ENCODE results near the gene CDH23. TPM values are rescaled to one million over a fixed set of nuclear protein-coding genes. Genes with fewer than 3 reads are reported as not detected.

The CDH23 gene
- total RNA-seq, 2 donors from 2014 or later = 4.7 to 8.0 TPM

DNA sequence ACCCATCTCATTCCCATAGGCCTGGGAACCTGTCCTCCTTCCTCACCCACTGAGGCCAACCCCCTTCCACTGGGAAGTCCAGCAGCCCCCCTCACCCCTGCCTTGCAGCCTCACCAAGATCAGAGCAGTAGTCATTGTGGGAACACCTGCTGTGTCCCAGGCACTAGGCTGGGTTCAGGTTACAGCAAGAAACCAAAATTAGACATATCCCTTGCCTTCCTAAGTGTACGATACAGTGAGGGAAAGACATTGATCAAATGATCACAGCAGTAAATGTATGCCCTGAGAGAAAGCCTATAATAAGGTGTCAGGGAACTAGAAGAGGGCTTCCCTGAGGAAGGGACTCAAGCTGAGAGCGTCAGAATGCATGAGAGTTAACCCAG, 339.8 kb downstream of the CDH23 start:
- intact Hi-C loops (cut with DNase I) = no loop called here
- ATAC-seq (no peak), DNase-seq (no peak)

DNA sequence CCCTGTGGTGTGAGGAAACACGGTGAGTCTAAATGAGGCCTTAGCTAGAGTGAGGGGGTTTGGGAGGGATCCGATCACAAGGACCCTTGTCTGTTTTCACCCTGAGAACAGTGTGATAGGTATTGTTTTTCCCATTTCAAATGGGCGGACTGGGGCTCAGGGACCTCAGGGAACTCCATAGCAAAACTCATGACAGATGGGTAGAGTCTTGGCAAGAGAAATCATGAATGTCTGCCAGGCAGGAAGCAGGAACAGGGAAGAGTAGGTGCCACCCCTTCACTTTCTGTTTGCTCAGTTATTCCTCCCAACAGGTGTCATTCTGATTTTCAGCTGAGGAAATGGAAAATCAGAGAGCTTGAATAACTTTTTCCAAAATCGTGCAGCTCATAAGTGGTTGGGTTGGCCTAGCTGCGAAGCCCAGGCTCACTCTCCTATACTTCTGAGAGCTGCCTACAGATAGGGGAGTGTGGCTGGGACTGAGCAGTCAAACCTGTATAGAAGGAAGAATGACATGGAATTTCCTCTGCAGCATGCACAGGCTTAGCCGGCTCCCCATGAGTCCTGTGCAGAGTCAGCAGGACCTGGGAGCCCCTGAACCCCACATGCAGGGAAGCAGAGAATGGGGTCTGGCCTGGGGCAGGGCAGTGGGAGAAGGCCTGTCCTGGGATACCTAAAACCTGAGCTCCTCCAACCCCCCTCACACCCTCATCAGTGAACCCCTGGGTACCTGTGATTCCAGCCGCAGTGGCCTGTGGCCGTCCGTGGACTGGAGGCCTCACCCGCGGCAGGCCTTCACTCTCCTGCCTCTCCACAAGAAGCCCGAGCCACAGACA, 340.5 kb downstream of the CDH23 start:
- peak in 1 of 2 donors; percentile 4 for ATAC-seq
- intact Hi-C loops (cut with DNase I) = no loop called here
- DNase-seq = no peak

DNA sequence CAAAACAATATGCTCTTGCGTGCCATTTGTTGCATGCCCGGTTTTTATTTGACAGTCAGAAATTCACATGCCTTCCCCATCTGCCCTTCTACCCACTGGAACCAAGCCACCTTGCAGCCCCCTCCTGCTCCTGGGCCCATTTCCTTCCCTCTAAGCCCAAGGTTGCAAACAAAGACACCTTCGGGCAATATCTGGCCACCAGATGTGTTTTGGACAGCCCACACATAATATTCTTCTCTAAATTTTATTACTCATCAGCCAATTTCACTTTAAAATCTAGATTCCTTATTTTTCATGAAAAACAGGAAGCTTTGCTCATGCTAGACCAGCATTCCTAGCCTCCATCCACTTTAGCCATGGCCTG, 341.1 kb downstream of the CDH23 start:
- no peak for DNase-seq
- intact Hi-C loops (cut with DNase I) = no loop called here
- ATAC-seq = no peak

DNA sequence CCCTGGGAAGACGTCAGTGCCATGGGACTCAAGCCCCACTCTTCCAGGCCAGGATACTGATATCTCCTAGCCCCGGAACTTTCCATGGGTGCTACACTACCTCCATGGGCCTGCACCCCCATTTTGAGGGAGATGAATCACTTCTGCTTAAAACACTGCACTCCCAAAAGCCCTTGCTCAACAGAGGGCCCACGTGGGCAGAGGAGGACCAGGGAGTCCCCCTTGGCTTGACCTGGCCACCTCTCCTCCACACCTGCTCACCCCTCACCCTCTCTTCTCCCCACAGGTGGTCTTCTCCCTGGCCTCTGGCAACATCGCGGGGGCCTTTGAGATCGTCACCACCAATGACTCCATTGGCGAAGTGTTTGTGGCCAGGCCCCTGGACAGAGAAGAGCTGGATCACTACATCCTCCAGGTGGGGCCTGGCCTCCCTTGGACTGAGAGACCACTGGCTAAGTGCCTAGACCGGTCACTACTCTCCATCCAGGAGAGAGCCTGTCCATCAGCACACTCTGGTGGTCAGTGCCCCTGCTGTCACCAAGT, 342.7 kb downstream of the CDH23 start:
- intact Hi-C loops (cut with DNase I) = no loop called here
- no peak for DNase-seq
- ATAC-seq = no peak

DNA sequence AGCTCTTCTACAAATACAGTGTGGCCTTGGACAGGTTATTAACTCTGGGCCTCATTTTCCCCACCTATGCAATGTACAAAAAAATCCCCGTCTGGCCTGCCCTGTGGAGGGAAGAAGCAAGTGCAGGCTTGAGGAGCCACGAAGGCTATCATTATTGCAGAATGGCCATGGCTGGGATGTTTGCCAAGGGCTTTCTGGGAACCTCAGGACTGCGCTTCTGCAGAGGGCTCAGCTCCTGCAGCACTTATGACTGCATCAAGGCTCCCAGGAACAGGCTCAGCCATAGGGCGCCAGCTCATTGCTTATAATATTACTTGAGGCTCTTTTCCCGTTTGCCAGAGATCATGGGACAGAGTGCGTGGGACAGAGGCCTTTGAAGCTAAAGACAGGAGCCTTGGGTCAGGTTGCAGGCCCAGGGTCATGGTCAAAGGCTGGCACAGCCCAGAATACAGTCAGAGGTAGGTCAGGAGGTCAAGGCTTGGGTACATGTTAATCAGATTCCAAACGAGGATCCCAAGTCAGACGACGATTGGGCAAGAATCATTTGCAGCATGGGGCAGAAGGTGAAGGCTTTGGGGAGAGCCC, 343.4 kb downstream of the CDH23 start:
- DNase-seq = no peak
- ATAC-seq = peak; percentile 32 to 69
- intact Hi-C loops (cut with DNase I) = no loop called here

DNA sequence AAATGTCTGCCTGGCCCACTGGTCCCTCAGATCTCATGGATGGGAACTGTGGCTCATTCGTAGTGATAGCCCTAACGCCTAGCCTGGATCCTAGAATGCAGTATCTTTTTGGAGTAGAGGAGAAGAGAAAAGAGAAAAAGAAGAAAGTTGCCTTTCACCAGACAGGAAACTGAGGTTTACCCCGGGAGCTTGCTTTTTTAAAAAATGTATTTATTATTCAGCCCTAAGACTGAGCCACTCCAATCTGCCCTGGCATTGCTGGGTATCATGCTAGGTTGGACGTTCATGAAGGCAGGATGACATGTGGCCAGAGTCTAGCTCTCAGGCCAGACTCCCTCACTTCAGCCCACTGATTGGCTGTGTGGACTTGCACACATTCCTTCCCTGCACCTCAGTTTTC, 344.3 kb downstream of the CDH23 start:
- DNase-seq = no peak
- intact Hi-C loops (cut with DNase I) = no loop called here
- ATAC-seq = no peak

DNA sequence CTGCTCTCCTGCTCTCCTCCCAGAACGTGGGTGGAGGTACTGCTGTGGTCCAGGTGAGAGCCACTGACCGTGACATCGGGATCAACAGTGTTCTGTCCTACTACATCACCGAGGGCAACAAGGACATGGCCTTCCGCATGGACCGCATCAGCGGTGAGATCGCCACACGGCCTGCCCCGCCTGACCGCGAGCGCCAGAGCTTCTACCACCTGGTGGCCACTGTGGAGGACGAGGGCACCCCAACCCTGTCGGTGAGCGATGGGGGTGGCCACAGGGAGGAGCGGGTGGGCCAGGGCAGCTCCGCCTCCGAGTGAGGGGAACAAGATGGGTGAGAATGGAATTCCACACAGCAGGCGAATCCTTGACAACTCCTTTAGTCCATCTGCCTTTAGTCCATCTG, 345.0 kb downstream of the CDH23 start:
- DNase-seq = no peak
- intact Hi-C loops (cut with DNase I) = no loop called here
- no peak for ATAC-seq

DNA sequence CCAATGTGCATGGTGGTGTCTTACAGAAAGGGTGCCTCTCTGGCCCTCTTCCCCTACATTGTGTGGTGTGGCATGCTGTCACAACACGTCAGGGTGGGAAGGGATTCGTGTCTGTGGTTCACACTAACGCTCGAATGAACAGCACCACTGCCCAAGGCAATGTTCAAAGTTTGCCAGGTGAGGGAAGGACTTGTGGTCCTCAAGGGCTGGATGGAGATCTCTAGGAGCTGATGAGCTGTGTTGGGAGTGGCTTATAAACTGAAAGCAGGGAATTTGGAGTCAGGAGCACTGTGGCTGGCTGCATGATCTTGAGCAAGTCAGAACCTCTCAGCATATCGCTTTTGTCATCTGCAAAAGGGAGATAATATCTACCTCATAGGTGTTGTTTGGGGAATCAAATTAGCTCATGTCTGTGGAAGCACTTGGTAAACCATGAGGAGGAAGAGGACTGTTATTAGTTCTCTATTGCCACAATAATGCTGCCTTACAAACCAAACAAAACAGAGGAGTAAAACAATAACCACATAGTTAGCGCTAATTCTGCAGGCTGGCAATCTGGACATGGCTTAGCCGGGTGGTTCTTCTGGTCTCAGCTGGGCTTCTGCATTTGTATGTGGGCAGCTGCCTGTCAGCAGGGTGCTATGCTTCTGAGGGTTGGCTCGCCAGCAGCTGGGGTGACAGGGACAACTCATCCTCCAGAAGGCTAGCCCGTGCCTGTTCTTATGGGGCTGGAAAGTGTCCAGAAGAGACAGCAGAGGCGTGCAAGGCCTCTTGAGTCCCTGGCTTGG, 345.8 kb downstream of the CDH23 start:
- intact Hi-C loops (cut with DNase I) = no loop called here
- ATAC-seq (no peak), DNase-seq (no peak)

DNA sequence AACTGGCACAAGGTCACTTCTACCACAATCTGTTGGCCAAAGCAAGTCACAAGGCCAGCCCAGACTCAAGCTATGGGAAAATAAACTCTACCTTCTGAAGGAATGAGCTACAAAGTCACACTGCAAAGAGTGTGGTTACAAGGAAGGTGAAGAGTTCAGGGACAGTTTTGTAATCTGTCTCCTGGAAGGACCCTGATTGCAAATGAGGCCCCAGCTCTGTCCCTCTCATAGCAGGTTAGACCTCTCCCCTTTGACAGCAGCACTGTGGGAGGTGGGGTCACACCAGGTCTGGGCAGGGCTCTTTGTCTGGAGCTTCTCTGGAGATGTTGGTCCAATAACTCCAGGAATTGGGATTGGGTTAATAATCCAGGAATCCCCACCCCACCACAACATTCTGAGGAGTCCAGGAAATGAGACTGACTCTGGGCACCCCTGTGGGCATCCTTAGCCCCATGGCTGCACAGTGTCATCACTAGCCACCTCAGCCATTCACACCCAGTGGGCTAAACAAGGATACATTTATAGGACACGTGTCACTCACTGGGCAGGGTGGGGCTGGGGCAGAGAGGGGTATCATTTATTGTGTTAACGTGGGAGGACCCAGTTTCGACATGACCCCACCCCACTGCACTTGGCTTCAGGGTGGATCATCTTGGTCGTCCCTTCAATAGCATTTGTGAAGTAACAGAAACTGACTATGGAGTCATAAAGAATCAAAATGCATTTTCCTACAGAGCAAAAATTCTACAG, 346.5 kb downstream of the CDH23 start:
- intact Hi-C loops (cut with DNase I) = no loop called here
- DNase-seq (no peak), ATAC-seq (no peak)

DNA sequence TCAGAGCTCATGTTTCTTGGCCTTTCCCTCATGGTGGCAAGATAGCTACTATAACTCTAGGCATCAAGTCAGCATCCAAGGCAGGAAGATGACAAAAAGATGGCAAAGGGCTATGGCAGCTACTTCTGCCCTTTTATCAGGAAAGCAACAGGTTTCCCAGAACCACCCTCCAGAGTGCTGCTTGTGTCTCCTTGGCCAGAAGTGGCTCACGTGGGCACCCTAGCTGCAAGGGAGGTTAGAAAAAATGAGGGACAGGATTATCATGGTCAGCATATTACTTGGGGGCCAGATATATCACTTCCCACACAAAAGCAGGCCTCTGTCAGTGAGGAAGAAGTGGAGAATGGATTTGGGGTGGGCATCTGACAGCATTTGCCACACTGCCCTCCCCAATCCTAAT, 347.1 kb downstream of the CDH23 start:
- intact Hi-C loops (cut with DNase I) = no loop called here
- ATAC-seq (no peak), DNase-seq (no peak)

DNA sequence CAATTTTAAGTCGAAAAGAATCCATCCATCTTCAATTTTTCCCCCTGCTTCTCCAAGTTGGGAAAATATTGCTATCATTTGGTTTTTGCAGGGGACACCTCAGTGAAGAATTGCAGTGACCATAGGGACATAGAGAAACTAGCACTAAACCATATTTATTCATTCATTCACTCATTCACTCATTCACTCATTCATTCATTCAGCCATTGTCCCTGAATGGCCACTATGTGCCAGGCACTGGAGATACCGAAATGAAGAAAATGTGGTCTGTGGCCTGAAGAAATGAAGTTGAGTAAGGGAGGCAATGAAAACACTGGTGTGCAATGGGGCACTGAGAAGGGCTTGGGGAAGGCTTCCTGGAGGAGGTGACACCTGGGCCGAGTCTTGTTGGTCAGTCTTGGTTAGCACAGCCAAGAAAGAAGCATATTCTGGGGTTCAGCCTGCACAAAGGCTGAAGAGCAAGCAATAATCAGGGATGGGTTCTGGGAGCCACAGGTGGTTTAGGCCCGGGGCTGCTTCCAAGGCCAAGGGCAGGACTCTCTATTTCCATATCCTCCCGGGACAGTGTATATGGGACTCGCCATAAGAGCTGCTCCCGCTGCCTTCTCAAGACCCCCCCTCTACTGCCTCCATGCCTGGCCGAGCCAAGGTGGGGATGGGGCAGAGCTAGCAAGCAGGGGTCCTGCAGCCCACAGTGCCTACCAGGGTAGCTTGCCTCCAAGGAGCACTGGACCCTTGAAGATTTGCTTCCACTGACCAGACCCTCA, 348.4 kb downstream of the CDH23 start:
- intact Hi-C loops (cut with DNase I) = no loop called here
- DNase-seq (no peak), ATAC-seq (no peak)

DNA sequence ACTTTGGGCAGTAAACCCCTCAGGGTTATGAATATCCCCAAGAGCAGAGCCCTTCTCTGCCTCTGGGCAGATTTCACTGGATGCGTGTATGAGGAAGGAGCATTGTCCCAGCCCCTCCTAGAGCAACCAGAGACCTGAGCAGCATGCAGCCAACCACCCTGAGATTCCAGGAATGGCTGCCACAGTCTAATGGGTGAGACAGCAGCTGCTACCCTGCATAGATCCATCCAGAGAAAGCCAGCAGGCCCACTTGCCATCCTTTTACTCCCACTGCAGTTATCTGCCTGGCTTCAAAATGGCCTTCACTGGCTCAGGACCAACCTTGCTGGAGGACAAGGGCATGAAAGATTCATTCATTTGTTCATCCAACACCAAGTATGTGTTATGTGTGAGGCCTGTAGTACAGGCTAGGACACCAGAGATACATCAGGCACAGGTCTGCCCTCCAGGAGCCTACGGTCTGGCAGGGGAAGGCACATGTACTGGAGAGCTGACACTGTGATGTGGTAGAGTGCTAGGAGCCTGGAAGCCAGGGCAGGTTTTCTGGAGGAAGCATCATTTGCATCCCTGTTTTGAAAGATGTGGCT, 349.0 kb downstream of the CDH23 start:
- intact Hi-C loops (cut with DNase I) = no loop called here
- DNase-seq (no peak), ATAC-seq (no peak)

DNA sequence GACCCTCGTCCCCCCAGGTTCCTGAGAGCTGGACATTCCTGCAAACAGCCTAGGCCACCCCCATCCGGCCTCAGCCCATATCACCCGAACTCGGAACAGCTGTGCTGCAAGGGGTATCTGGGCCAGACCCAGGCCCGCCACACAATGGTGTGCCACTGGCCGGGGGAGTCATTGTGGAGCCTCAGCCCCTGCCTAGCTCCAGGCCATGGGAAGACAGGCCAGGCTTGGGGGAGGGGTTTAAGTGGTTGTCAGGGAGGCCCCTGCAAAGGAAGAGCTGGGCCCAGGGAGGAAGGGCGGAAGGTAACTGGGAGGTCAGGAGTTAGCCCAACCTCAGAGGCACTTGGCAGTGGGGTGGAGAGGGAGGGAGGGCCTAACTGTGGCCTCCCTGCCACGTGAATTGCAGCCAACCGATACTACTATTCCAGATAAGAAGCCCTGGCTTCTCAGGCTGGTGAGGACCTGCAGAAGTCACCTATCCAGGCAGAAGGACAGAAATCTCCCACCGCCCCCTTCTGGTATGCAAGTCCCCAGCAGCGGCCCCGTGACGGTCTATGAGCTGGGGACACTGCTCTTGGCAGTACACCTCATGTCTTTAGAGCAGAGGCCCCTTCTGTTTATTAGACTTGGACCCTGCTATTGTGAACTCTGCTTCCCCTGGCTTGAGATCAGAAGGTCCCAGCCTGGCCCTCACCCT, 349.8 kb downstream of the CDH23 start:
- DNase-seq (peak; percentile 74), ATAC-seq (peak; percentile 32 to 47)
- intact Hi-C loops (cut with DNase I) = no loop called here

DNA sequence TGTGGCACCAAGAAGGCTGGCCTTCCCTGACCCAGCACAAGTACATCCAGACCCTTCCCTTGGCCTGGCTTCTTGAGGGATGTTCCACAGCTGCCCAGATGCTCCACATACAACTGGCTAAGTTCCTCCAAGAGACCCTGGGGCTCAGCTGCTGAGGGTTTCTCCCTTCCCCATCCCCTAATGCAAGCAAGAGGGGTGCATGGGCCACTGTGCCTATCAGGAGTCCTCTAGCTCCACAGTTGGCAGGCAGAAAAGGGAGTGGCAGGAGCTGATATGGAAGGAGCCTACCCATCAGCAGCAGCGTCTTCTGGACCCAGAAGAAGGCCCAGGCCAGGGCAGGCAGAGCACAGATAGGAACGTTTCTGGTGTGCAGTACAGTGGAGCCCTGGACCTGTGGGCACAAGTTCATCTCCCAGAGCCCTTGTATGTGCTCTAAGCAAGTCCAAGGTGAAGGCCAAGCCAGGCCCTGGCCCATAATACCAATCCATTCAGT, 350.4 kb downstream of the CDH23 start:
- intact Hi-C loops (cut with DNase I) = no loop called here
- ATAC-seq = no peak
- DNase-seq = no peak

DNA sequence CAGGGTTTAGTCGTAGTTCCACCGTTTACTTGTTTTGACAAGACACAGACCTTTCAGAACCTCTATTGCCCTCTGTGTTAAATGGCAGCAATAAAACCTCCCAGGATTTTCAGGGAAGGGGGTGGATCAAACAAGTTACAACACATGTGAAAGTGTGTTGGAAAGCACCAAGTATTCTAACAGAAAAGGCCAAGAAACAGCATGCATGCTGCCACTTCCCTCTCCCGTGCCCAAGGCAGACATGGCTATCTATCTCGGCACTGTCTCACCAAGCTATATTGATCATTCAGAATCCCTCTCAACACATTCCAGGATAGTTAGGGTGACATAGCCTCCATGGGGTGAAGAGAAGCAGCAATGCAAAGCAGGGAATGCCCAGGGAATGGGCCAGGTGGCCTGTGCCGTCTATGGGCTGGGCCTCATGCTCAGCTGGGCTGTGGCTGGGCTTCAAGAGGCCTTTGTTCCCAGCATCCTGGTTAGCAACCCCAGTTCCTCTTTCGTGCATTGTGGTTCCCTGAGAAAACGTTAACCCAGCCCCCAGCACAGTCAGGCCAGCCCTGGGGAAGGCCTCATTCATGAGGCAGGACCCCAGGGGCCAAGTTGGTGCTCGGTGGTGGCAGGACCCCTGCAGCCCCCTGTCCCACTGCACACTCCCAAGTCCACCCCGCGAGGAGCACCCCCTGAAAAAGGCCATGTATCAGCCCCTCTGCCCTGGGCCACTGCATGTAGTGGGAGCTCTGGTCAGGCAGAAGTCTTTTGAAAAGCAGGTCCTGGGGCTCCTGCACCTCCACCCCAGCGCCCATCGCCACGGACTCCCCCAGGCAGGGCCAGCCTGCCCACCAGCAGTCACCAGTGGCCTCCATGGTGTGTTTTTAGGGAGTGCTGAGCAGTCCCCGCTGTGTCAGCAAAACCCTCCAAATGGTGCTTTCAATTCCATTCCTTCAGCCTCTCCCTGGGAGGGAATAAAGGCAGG, 351.1 kb downstream of the CDH23 start:
- DNase-seq (no peak), ATAC-seq (peak; percentile 9 to 26)
- intact Hi-C loops (cut with DNase I) = no loop called here

DNA sequence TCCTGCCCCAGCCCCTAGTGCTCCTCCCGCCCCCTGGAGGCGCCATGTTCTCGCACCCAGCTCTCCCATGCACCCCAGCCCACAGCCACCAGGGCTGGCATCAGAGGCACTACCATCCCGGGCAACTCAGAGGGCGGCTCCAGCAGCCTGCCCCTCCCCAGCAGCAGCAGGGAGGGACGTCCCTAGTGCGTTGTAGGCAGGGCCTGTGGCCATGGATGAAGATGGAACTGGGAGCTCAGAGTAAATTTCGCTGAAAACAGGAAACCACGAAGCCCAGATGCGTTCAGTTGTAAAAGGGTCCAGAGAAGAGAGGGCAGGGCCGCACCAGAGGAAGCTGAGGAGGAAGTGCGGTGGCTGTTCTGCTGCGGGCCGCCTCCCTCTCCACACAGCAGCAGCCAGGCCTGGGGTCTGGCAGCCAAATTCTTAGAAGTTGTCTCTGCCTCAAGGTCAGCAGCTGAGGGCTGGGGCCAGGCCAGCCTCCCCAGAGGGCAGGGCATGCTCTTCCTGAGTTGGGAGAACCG, 352.0 kb downstream of the CDH23 start:
- DNase-seq = peak; percentile 82
- ATAC-seq = peak; percentile 67 to 70
- intact Hi-C loops (cut with DNase I) = no loop called here
